Hematopoietic multipotent progenitor cell (in vitro differentiated cells): ENCODE measurements around the gene PIGA. TPM values are rescaled to one million over a fixed set of nuclear protein-coding genes. Genes with fewer than 3 reads are reported as not detected.
"Not testable (repeated sequence)": the region's sequence is repeated elsewhere in the genome, so short reads cannot be mapped to it uniquely, and the experiment has no call there.

Experiments used
- DNase-seq, 3 donors: peaks; one replicate each; pipeline ENCODE4 v3.0.0-alpha.2; 2011 to 2015; ENCODE audit warnings: low read depth in 2 of 3, low spot score in 2 of 3
- total RNA-seq: library from RNA; depleted of rRNA; stranded (reverse); fragments of >200 nt; gene quantifications from one replicate; pipeline ENCODE4 v1.2.3, GENCODE V29; 2012

PIGA gene
- total RNA-seq, 1 donor, result 15.6 TPM

GRCh38 chrX:15322072-15322471 is 13.3 kb downstream of the PIGA start:
- no peak for DNase-seq

GRCh38 chrX:15321447-15321846 is 13.9 kb downstream of the PIGA start:
- DNase-seq, result peak in 1 of 3 donors; percentile 45

GRCh38 chrX:15320297-15320696 is 15.0 kb downstream of the PIGA start:
- DNase-seq, result no peak

GRCh38 chrX:15319075-15319474 is 16.2 kb downstream of the PIGA start:
- DNase-seq, result no peak

- no peak for DNase-seq
These were observed 19.8 kb downstream of the PIGA start, which contains the start of gene ASB11 for GRCh38 chrX:15315509-15315908. TSS of gene ASB11 (minus strand) at chrX:15315640. CDS start at chrX:15315605, 35 bp downstream.

- DNase-seq, result no peak
These were observed 20.9 kb downstream of the PIGA start for GRCh38 chrX:15314472-15314871.

- no peak for DNase-seq
These were observed 24.2 kb downstream of the PIGA start for GRCh38 chrX:15311119-15311518.

- peak in 1 of 3 donors; percentile 9 for DNase-seq
These were observed 25.2 kb downstream of the PIGA start for GRCh38 chrX:15310117-15310516.

- not testable (repeated sequence) for DNase-seq
These were observed 29.4 kb downstream of the PIGA start for GRCh38 chrX:15305899-15306298.

GRCh38 chrX:15301924-15302323 is 33.4 kb downstream of the PIGA start:
- DNase-seq, result peak in 2 of 3 donors; percentile 28 to 61

- peak in 1 of 3 donors; percentile 39 for DNase-seq
These were observed 35.1 kb downstream of the PIGA start for GRCh38 chrX:15299941-15300851.

GRCh38 chrX:15298780-15299179 is 36.5 kb downstream of the PIGA start:
- DNase-seq, result no peak

- DNase-seq, result peak in 1 of 3 donors; percentile 9
These were observed 37.1 kb downstream of the PIGA start for GRCh38 chrX:15298201-15298600.

GRCh38 chrX:15293451-15293850 is 41.9 kb downstream of the PIGA start:
- DNase-seq, result no peak

GRCh38 chrX:15292861-15293260 is 42.5 kb downstream of the PIGA start:
- no peak for DNase-seq

- DNase-seq, result no peak
These were observed 57.7 kb downstream of the PIGA start for GRCh38 chrX:15277604-15278003.

- no peak for DNase-seq
These were observed 60.4 kb downstream of the PIGA start for GRCh38 chrX:15274946-15275345.

- DNase-seq, result not testable (repeated sequence)
These were observed 62.0 kb downstream of the PIGA start for GRCh38 chrX:15273275-15273674.

- DNase-seq, result no peak
These were observed 63.6 kb downstream of the PIGA start for GRCh38 chrX:15271757-15272156.

GRCh38 chrX:15269618-15270521 is 65.5 kb downstream of the PIGA start, which contains the start of gene ASB9:
TSS of gene ASB9 (minus strand) at chrX:15270083. CDS start at chrX:15269874, 209 bp downstream.
- peak in 2 of 3 donors; percentile 52 to 77 for DNase-seq
